Melanocyte of skin (primary cell): ENCODE data around the gene ELAVL4. TPM values are rescaled to one million over a fixed set of nuclear protein-coding genes. Genes with fewer than 3 reads are reported as not detected.

Experiments
- total RNA-seq, 2 donors: library from RNA; depleted of rRNA; stranded (reverse); fragments of >200 nt; gene quantifications; 2 replicates each; pipeline ENCODE4 v1.2.3, GENCODE V29; 2012

Gene ELAVL4
- total RNA-seq, result under 1 TPM in 1 of 2 donors, not detected in 1; 0.34 TPM

DNA sequence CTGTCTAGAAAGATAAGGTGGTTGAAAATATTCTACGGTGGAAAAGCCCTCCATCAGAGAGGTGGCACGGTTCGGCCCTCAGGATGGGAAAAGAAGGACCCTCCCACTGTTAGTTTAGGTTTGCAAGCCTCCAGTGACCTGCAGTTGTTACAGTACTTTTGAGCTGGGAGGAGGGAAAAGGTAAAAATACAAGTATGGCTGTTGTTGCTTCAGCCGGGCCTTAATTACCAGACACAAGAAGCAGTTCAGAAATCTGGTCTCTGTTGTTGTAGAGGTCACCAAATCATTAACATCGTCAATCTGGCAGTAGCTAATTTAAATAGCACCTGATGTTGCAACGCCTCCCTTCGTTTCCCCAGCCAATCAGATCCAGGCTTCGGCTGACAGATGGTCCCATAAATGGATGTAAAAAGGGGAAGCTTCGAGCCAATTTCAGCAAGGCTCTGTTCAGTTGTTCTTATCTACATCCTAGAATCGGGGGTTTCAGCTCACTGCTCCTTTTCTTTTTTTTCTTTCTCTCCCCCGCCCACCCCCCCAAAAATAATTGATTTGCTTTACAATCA lies at the start of gene ELAVL4:
Gene ELAVL4, plus strand, starts transcription at position 424 of the 563 bp plus-strand sequence. CDS start 270 bp downstream, outside the sequence.

Other genes starting within 250 kb of the ELAVL4 start
- under 1 TPM; under 0.01 TPM for gene AGBL4, start 85.0 kb upstream of the ELAVL4 start, total RNA-seq